Body of pancreas (tissue), 4 donors: ENCODE measurements around the gene C6orf89.

Source experiments
- POLR2A ChIP-seq, 3 donors: fragments of 450-650 bp; IDR thresholded peaks; one replicate each; pipeline ENCODE4 v1.6.1; 2016; ENCODE audit warnings: antibody characterized with exemption in 3 of 3, mild to moderate bottlenecking in 2 of 3
- TF ChIP-seq, protein P1 (sequence below), 7 experiments: fragments of 450-650 bp in 4 of 7; fragments of 200-600 bp in 3 of 7; sonication (generic) in 3 of 7; IDR thresholded peaks; one replicate each; pipeline ENCODE4 v1.5.1; 2016 to 2019; ENCODE audit warnings: antibody characterized with exemption in 7 of 7

GRCh38 chr6:36933519-36933918, 47.8 kb downstream of the C6orf89 start:
- TF ChIP-seq, protein P1, sequence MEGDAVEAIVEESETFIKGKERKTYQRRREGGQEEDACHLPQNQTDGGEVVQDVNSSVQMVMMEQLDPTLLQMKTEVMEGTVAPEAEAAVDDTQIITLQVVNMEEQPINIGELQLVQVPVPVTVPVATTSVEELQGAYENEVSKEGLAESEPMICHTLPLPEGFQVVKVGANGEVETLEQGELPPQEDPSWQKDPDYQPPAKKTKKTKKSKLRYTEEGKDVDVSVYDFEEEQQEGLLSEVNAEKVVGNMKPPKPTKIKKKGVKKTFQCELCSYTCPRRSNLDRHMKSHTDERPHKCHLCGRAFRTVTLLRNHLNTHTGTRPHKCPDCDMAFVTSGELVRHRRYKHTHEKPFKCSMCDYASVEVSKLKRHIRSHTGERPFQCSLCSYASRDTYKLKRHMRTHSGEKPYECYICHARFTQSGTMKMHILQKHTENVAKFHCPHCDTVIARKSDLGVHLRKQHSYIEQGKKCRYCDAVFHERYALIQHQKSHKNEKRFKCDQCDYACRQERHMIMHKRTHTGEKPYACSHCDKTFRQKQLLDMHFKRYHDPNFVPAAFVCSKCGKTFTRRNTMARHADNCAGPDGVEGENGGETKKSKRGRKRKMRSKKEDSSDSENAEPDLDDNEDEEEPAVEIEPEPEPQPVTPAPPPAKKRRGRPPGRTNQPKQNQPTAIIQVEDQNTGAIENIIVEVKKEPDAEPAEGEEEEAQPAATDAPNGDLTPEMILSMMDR (IDR thresholded peaks at IDR 0.05) = no peak
- TF ChIP-seq POLR2A (IDR thresholded peaks at IDR 0.05) = no peak
